Neural progenitor cell (in vitro differentiated cells): ENCODE results near the gene SLC22A16. TPM values are rescaled to one million over a fixed set of nuclear protein-coding genes. Genes with fewer than 3 reads are reported as not detected.

Experiments used
- DNase-seq: peaks from one replicate; pipeline ENCODE4 v3.0.0-alpha.2; 2016; ENCODE audit warnings: low spot score
- H2AFZ ChIP-seq: fragments of 200-600 bp; sonication (generic); replicated peaks from 2 replicates; pipeline ENCODE4 v1.6.1; 2016; ENCODE audit warnings: antibody characterized with exemption
- H3F3A ChIP-seq: fragments of 200-600 bp; sonication (generic); 2 replicates; pipeline ENCODE4 v1.6.1; 2016; ENCODE audit warnings: antibody characterized with exemption, low read depth
- H3K27ac ChIP-seq: fragments of 200-600 bp; sonication (generic); 2 replicates; pipeline ENCODE4 v1.5.1; 2016; ENCODE audit warnings: mild to moderate bottlenecking
- H3K27me3 ChIP-seq: fragments of 200-600 bp; sonication (generic); 2 replicates; pipeline ENCODE4 v1.6.1; 2016; ENCODE audit warnings: mild to moderate bottlenecking, moderate library complexity
- H3K36me3 ChIP-seq: fragments of 200-600 bp; sonication (generic); 2 replicates; pipeline ENCODE4 v1.5.1; 2016
- H3K4me1 ChIP-seq: fragments of 200-600 bp; sonication (generic); 2 replicates; pipeline ENCODE4 v1.6.1; 2016; ENCODE audit warnings: mixed run types
- H3K4me2 ChIP-seq: fragments of 200-600 bp; sonication (generic); 2 replicates; pipeline ENCODE4 v1.6.1; 2016
- H3K4me3 ChIP-seq: fragments of 200-600 bp; sonication (generic); 2 replicates; pipeline ENCODE4 v1.5.1; 2016
- H3K79me2 ChIP-seq: fragments of 200-600 bp; sonication (generic); 2 replicates; pipeline ENCODE4 v1.6.1; 2016; ENCODE audit warnings: low read depth
- H3K9ac ChIP-seq: fragments of 200-600 bp; sonication (generic); 2 replicates; pipeline ENCODE4 v1.6.1; 2016
- H3K9me3 ChIP-seq: fragments of 200-600 bp; sonication (generic); 2 replicates; pipeline ENCODE4 v1.5.1; 2016; ENCODE audit warnings: low read depth
- H4K20me1 ChIP-seq: fragments of 200-600 bp; sonication (generic); 2 replicates; pipeline ENCODE4 v1.6.1; 2016; ENCODE audit warnings: low read depth
- H3K27ac Mint-ChIP-seq: 3 replicates; pipeline ENCODE4 v1.8.0; 2021; ENCODE audit warnings: mixed read lengths
- H3K27me3 Mint-ChIP-seq: 2 replicates; pipeline ENCODE4 v1.8.0; 2022; ENCODE audit warnings: low read depth, mild to moderate bottlenecking, inconsistent platforms, moderate library complexity, mixed read lengths; ENCODE audit not compliant: insufficient read depth
- H3K36me3 Mint-ChIP-seq: 3 replicates; pipeline ENCODE4 v1.8.0; 2021; ENCODE audit warnings: mixed read lengths
- H3K4me1 Mint-ChIP-seq: 3 replicates; pipeline ENCODE4 v1.8.0; 2021; ENCODE audit warnings: mixed read lengths
- H3K4me3 Mint-ChIP-seq: 3 replicates; pipeline ENCODE4 v1.8.0; 2021; ENCODE audit warnings: mild to moderate bottlenecking, moderate library complexity, mixed read lengths
- H3K9me3 Mint-ChIP-seq: 3 replicates; pipeline ENCODE4 v1.8.0; 2020; ENCODE audit warnings: mixed read lengths
- CTCF ChIP-seq: fragments of 200-600 bp; sonication (generic); IDR thresholded peaks from 2 replicates; pipeline ENCODE4 v1.5.1; 2017; ENCODE audit warnings: antibody characterized with exemption, mild to moderate bottlenecking
- EZH2 ChIP-seq: fragments of 200-600 bp; sonication (generic); IDR thresholded peaks from 2 replicates; pipeline ENCODE4 v1.6.1; 2017; ENCODE audit warnings: antibody characterized with exemption, mild to moderate bottlenecking, moderate library complexity
- EZH2phosphoT487 ChIP-seq: fragments of 200-600 bp; sonication (generic); IDR thresholded peaks from 2 replicates; pipeline ENCODE4 v1.6.1; 2017; ENCODE audit warnings: antibody characterized with exemption
- total RNA-seq: library from RNA; depleted of rRNA; stranded (reverse); fragments of >200 nt; gene quantifications from 2 replicates; pipeline ENCODE4 v1.2.3, GENCODE V29; 2015; ENCODE audit warnings: low replicate concordance

Gene SLC22A16
- total RNA-seq, 1 donor from 2014 or later = not detected

- no peak overlapping the region for H2AFZ ChIP-seq
- peaks cover 18% of the 10 kb centered on the region for H3K4me1 ChIP-seq
- no peak overlapping the region for H3K4me2 ChIP-seq
- H3F3A ChIP-seq = no peaks in the 10 kb centered on the region
- H3K27ac Mint-ChIP-seq = no peak overlapping the region
- H4K20me1 ChIP-seq = no peaks in the 10 kb centered on the region
- no peak overlapping the region for H3K4me3 Mint-ChIP-seq
- peaks cover 36% of the 10 kb centered on the region for H3K4me1 Mint-ChIP-seq
- H3K36me3 Mint-ChIP-seq = no peaks in the 10 kb centered on the region
- H3K27ac ChIP-seq = no peak overlapping the region
- H3K36me3 ChIP-seq = no peaks in the 10 kb centered on the region
- no peak for DNase-seq
- no peaks in the 10 kb centered on the region for H3K79me2 ChIP-seq
- H3K4me3 ChIP-seq = no peak overlapping the region
- H3K9ac ChIP-seq = no peak overlapping the region
- H3K27me3 Mint-ChIP-seq = no peaks in the 10 kb centered on the region
- H3K9me3 ChIP-seq = no peaks in the 10 kb centered on the region
- no peaks in the 10 kb centered on the region for H3K27me3 ChIP-seq
- no peaks in the 10 kb centered on the region for H3K9me3 Mint-ChIP-seq
- no peak for TF ChIP-seq EZH2phosphoT487
- TF ChIP-seq CTCF = no peak
- no peak for TF ChIP-seq EZH2
Measured at GRCh38 chr6:110387986-110388385, 88.4 kb downstream of the SLC22A16 start.

GRCh38 chr6:110385458-110385863, 91.0 kb downstream of the SLC22A16 start:
- H3K27ac Mint-ChIP-seq = no peak overlapping the region
- Histone ChIP-seq H3F3A (no peaks in the 10 kb centered on the region), H3K4me1 (peaks cover 16% of the 10 kb centered on the region), H3K79me2 (no peaks in the 10 kb centered on the region), H4K20me1 (no peaks in the 10 kb centered on the region), H3K27ac (no peak overlapping the region), H3K4me2 (no peak overlapping the region), H3K27me3 (no peaks in the 10 kb centered on the region), H3K9ac (no peak overlapping the region), H2AFZ (no peak overlapping the region), H3K4me3 (no peak overlapping the region), H3K9me3 (no peaks in the 10 kb centered on the region), H3K36me3 (no peaks in the 10 kb centered on the region)
- TF ChIP-seq EZH2phosphoT487 (no peak), EZH2 (no peak), CTCF (no peak)
- no peak for DNase-seq
- H3K36me3 Mint-ChIP-seq = peaks cover 2% of the 10 kb centered on the region
- peaks cover 31% of the 10 kb centered on the region for H3K4me1 Mint-ChIP-seq
- H3K9me3 Mint-ChIP-seq = peaks cover 9% of the 10 kb centered on the region
- H3K4me3 Mint-ChIP-seq = no peak overlapping the region
- peaks cover 3% of the 10 kb centered on the region for H3K27me3 Mint-ChIP-seq

GRCh38 chr6:110378552-110378951, 97.9 kb downstream of the SLC22A16 start:
- Histone ChIP-seq H3K4me3 (no peak overlapping the region), H2AFZ (peak overlapping the region; percentile 15), H3K36me3 (no peaks in the 10 kb centered on the region), H3K27me3 (no peaks in the 10 kb centered on the region), H3K27ac (no peak overlapping the region), H3F3A (no peaks in the 10 kb centered on the region), H3K4me1 (peaks cover 21% of the 10 kb centered on the region), H3K9me3 (no peaks in the 10 kb centered on the region), H3K79me2 (no peaks in the 10 kb centered on the region), H4K20me1 (no peaks in the 10 kb centered on the region), H3K9ac (no peak overlapping the region), H3K4me2 (peak overlapping the region; percentile 62)
- peak; percentile 81 for DNase-seq
- peaks cover 9% of the 10 kb centered on the region for H3K9me3 Mint-ChIP-seq
- peaks cover 9% of the 10 kb centered on the region for H3K4me1 Mint-ChIP-seq
- no peak overlapping the region for H3K27ac Mint-ChIP-seq
- H3K36me3 Mint-ChIP-seq = peaks cover 2% of the 10 kb centered on the region
- TF ChIP-seq CTCF = peak; percentile 30
- no peak for TF ChIP-seq EZH2phosphoT487
- no peak for TF ChIP-seq EZH2
- H3K4me3 Mint-ChIP-seq = no peak overlapping the region
- peaks cover 3% of the 10 kb centered on the region for H3K27me3 Mint-ChIP-seq

Other genes with a start within 250 kb of the SLC22A16 start
- 3.2 and 4.5 TPM in 2 replicates for gene METTL24, start 118.3 kb downstream of the SLC22A16 start, total RNA-seq
- not detected in 2 replicates for gene DDO, start 61.0 kb downstream of the SLC22A16 start, total RNA-seq